HEK293T (cell line): ENCODE data around the gene BMP4.

ENCODE experiments used
- ARNT ChIP-seq: fragments of 450-650 bp; IDR thresholded peaks from 2 replicates; pipeline ENCODE4 v1.6.1; 2017; ENCODE audit warnings: mild to moderate bottlenecking
- BHLHE40 ChIP-seq: fragments of 450-650 bp; IDR thresholded peaks from 2 replicates; pipeline ENCODE4 v1.6.1; 2016; ENCODE audit warnings: mild to moderate bottlenecking, moderate library complexity, borderline replicate concordance
- CTBP1 ChIP-seq: fragments of 450-650 bp; IDR thresholded peaks from 2 replicates; pipeline ENCODE4 v1.6.1; 2016; ENCODE audit warnings: borderline replicate concordance
- ELF4 ChIP-seq: fragments of 450-650 bp; IDR thresholded peaks from 2 replicates; pipeline ENCODE4 v1.6.1; 2017; ENCODE audit warnings: antibody characterized with exemption
- FOXA1 ChIP-seq: fragments of 450-650 bp; IDR thresholded peaks from 2 replicates; pipeline ENCODE4 v1.6.1; 2016; ENCODE audit warnings: mild to moderate bottlenecking
- FOXM1 ChIP-seq: fragments of 450-650 bp; IDR thresholded peaks from 2 replicates; pipeline ENCODE4 v1.6.1; 2017; ENCODE audit warnings: mild to moderate bottlenecking, borderline replicate concordance
- HDGF ChIP-seq: fragments of 450-650 bp; IDR thresholded peaks from 2 replicates; pipeline ENCODE4 v1.6.1; 2017; ENCODE audit warnings: antibody characterized with exemption, borderline replicate concordance
- L3MBTL2 ChIP-seq: fragments of 450-650 bp; conservative IDR thresholded peaks from 2 replicates; pipeline ENCODE4 v1.6.1; 2016; ENCODE audit warnings: mild to moderate bottlenecking
- LEF1 ChIP-seq: fragments of 450-650 bp; IDR thresholded peaks from 2 replicates; pipeline ENCODE4 v1.6.1; 2017; ENCODE audit warnings: mild to moderate bottlenecking, borderline replicate concordance
- NFRKB ChIP-seq: fragments of 450-650 bp; IDR thresholded peaks from 2 replicates; pipeline ENCODE4 v1.6.1; 2016; ENCODE audit warnings: mild to moderate bottlenecking, moderate library complexity
- PKNOX1 ChIP-seq: fragments of 450-650 bp; IDR thresholded peaks from 2 replicates; pipeline ENCODE4 v1.6.1; 2016
- SP1 ChIP-seq: fragments of 450-650 bp; IDR thresholded peaks from 2 replicates; pipeline ENCODE4 v1.6.1; 2017
- SUZ12 ChIP-seq: fragments of 450-650 bp; IDR thresholded peaks from 2 replicates; pipeline ENCODE4 v1.6.1; 2016; ENCODE audit warnings: mild to moderate bottlenecking
- ZNF384 ChIP-seq: fragments of 450-650 bp; IDR thresholded peaks from 2 replicates; pipeline ENCODE4 v1.6.1; 2016

- TF ChIP-seq ELF4 = no peak
- no peak for TF ChIP-seq LEF1
- TF ChIP-seq SP1 = no peak
- TF ChIP-seq BHLHE40 = no peak
- no peak for TF ChIP-seq FOXM1
- TF ChIP-seq ZNF384 = no peak
- TF ChIP-seq CTBP1 = no peak
- TF ChIP-seq FOXA1 = no peak
- no peak for TF ChIP-seq PKNOX1
- no peak for TF ChIP-seq SUZ12
- no peak for TF ChIP-seq HDGF
- no peak for TF ChIP-seq NFRKB
- TF ChIP-seq ARNT = no peak
- no peak for TF ChIP-seq L3MBTL2
Observed at GRCh38 chr14:53967606-53968005, 11.0 kb upstream of the BMP4 start.
